ENCODE data around the gene NACA2.
"Not testable (repeated sequence)": the region's sequence is repeated elsewhere in the genome, so short reads cannot be mapped to it uniquely, and the experiment has no call there.

NACA2 gene

DNA sequence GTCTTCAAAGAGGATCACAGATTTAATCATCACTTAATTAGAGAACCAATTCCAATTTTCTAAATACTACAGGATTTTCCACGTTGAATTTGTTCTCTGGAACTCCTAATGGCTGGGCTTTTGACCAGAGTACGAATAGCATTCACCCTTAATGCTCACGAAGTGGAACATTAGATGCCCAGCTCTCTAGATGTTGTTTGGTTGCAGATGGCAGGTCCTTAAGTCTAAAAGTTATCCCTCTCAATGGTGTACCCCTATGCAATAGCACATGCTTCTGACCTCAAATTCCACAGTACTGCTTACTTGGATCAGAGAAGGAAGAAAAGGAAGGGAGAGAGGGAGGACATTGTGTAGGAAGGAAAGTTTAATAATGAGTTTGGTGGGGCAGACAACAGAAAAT is 8.6 kb upstream of the NACA2 start:
- H3K4me1 ChIP-seq (ENCODE audit: control insufficient read depth, insufficient read depth, low read length): peaks cover 11% of the 10 kb centered on the region
- H3K9ac ChIP-seq (ENCODE audit: low read length): no peak overlapping the region
- no peaks in the 10 kb centered on the region for H3K9me3 ChIP-seq (ENCODE audit: control insufficient read depth, low read length)
- no peak for DNase-seq (ENCODE audit: low read depth)
- peaks cover 54% of the 10 kb centered on the region for H3K27me3 ChIP-seq (replicated peaks; ENCODE audit: control insufficient read depth, insufficient read depth, low read length)
- no peaks in the 10 kb centered on the region for H3K36me3 ChIP-seq (ENCODE audit: control insufficient read depth, insufficient read depth, low read length, severe bottlenecking)
- no peak overlapping the region for H3K4me3 ChIP-seq (ENCODE audit: low read length)

DNA sequence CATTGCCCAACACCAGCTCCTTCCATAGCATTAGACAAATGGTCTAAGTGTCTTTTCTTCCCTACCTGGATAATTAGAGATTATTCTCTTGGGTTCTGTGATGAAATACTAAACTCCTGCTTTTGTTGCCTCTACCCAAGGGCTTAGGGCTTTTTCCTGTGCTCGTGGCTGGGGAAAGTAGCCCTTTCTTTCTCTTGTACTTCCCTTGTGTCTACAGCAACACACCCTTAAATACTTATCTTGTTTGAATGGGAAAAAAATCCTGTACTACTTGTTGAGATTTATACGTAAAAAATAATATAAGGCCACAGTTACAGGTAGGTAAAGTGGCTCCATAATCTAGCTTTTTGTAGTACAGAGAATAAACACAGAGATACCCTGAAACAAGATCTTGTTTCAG is 7.0 kb upstream of the NACA2 start:
- H3K4me3 ChIP-seq (ENCODE audit: low read length): no peak overlapping the region
- H3K36me3 ChIP-seq (ENCODE audit: control insufficient read depth, insufficient read depth, low read length, severe bottlenecking): no peaks in the 10 kb centered on the region
- H3K9me3 ChIP-seq (ENCODE audit: control insufficient read depth, low read length): no peaks in the 10 kb centered on the region
- peaks cover 66% of the 10 kb centered on the region for H3K27me3 ChIP-seq (replicated peaks; ENCODE audit: control insufficient read depth, insufficient read depth, low read length)
- no peak for DNase-seq (ENCODE audit: low read depth)
- peaks cover 11% of the 10 kb centered on the region for H3K4me1 ChIP-seq (ENCODE audit: control insufficient read depth, insufficient read depth, low read length)
- no peak overlapping the region for H3K9ac ChIP-seq (ENCODE audit: low read length)

DNA sequence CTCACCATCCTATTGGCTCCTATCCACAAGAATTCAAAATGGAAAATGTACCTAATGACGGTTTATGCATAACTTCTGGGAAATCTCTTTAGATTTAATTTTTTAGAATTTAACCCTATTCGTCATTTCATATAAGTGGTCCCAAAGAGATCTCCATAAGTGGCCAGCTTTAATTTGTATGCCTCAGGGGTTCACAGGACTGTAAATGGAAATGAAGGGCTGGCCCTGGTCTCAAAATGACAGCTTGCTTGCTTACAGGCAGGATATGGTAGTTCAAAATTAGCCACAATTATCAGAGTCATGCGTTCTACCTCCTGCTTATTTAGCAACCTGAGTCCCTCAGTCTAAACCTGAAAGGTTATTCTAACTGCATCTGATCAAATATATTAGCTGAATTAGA is 6.6 kb upstream of the NACA2 start:
- H3K27me3 ChIP-seq (replicated peaks; ENCODE audit: control insufficient read depth, insufficient read depth, low read length): peaks cover 69% of the 10 kb centered on the region
- H3K4me1 ChIP-seq (ENCODE audit: control insufficient read depth, insufficient read depth, low read length): peaks cover 11% of the 10 kb centered on the region
- H3K4me3 ChIP-seq (ENCODE audit: low read length): no peak overlapping the region
- no peaks in the 10 kb centered on the region for H3K9me3 ChIP-seq (ENCODE audit: control insufficient read depth, low read length)
- H3K36me3 ChIP-seq (ENCODE audit: control insufficient read depth, insufficient read depth, low read length, severe bottlenecking): no peaks in the 10 kb centered on the region
- H3K9ac ChIP-seq (ENCODE audit: low read length): no peak overlapping the region
- DNase-seq (ENCODE audit: low read depth): no peak

GRCh38 chr17:61595418-61596186 is 4.6 kb upstream of the NACA2 start:
- Histone ChIP-seq H3K36me3 (ENCODE audit: control insufficient read depth, insufficient read depth, low read length, severe bottlenecking) (no peaks in the 10 kb centered on the region), H3K9me3 (ENCODE audit: control insufficient read depth, low read length) (no peaks in the 10 kb centered on the region), H3K4me1 (ENCODE audit: control insufficient read depth, insufficient read depth, low read length) (peaks cover 11% of the 10 kb centered on the region), H3K9ac (ENCODE audit: low read length) (no peak overlapping the region), H3K4me3 (ENCODE audit: low read length) (peak overlapping the region; percentile 23), H3K27me3 (replicated peaks; ENCODE audit: control insufficient read depth, insufficient read depth, low read length) (peaks cover 84% of the 10 kb centered on the region)
- DNase-seq (ENCODE audit: low read depth): no peak

- no peak for DNase-seq (ENCODE audit: low read depth)
- Histone ChIP-seq H3K4me1 (ENCODE audit: control insufficient read depth, insufficient read depth, low read length) (peaks cover 11% of the 10 kb centered on the region), H3K4me3 (ENCODE audit: low read length) (no peak overlapping the region), H3K27me3 (replicated peaks; ENCODE audit: control insufficient read depth, insufficient read depth, low read length) (peaks cover 84% of the 10 kb centered on the region), H3K9ac (ENCODE audit: low read length) (no peak overlapping the region), H3K36me3 (ENCODE audit: control insufficient read depth, insufficient read depth, low read length, severe bottlenecking) (no peaks in the 10 kb centered on the region), H3K9me3 (ENCODE audit: control insufficient read depth, low read length) (no peaks in the 10 kb centered on the region)
These were observed 3.3 kb upstream of the NACA2 start for GRCh38 chr17:61594294-61594825.

- H3K27me3 ChIP-seq (replicated peaks; ENCODE audit: control insufficient read depth, insufficient read depth, low read length): peaks cover 82% of the 10 kb centered on the region
- H3K9ac ChIP-seq (ENCODE audit: low read length): no peak overlapping the region
- peaks cover 11% of the 10 kb centered on the region for H3K4me1 ChIP-seq (ENCODE audit: control insufficient read depth, insufficient read depth, low read length)
- no peaks in the 10 kb centered on the region for H3K36me3 ChIP-seq (ENCODE audit: control insufficient read depth, insufficient read depth, low read length, severe bottlenecking)
- no peak overlapping the region for H3K4me3 ChIP-seq (ENCODE audit: low read length)
- H3K9me3 ChIP-seq (ENCODE audit: control insufficient read depth, low read length): no peaks in the 10 kb centered on the region
- no peak for DNase-seq (ENCODE audit: low read depth)
These were observed 2.4 kb upstream of the NACA2 start for GRCh38 chr17:61593426-61593825.

- Histone ChIP-seq H3K36me3 (ENCODE audit: control insufficient read depth, insufficient read depth, low read length, severe bottlenecking) (no peaks in the 10 kb centered on the region), H3K9me3 (ENCODE audit: control insufficient read depth, low read length) (no peaks in the 10 kb centered on the region), H3K27me3 (replicated peaks; ENCODE audit: control insufficient read depth, insufficient read depth, low read length) (peaks cover 78% of the 10 kb centered on the region), H3K4me3 (ENCODE audit: low read length) (no peak overlapping the region), H3K4me1 (ENCODE audit: control insufficient read depth, insufficient read depth, low read length) (peaks cover 11% of the 10 kb centered on the region), H3K9ac (ENCODE audit: low read length) (no peak overlapping the region)
- DNase-seq (ENCODE audit: low read depth): no peak
These were observed 911 bp upstream of the NACA2 start for GRCh38 chr17:61591930-61592329.

DNA sequence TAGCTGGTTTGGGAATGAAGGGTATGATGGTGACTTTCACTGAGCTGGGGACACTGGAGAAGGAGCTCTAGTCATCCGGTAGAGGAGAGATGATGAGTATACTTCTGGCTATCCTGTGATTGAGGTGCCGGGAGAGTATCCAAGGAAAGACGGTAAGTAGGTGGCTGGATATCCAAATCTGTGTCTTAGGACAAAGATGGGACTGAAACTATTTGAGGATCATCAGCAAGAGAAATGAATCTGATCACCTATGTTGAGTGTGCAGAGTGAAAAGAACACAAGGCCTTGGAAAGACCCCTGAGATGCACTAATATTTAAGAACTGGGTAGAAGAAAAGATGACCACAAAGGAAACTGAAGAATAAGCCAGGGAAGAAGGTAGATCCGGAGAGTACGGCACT is 1.0 kb downstream of the NACA2 start:
- Histone ChIP-seq H3K4me3 (ENCODE audit: low read length) (no peak overlapping the region), H3K9ac (ENCODE audit: low read length) (no peak overlapping the region), H3K27me3 (replicated peaks; ENCODE audit: control insufficient read depth, insufficient read depth, low read length) (peaks cover 65% of the 10 kb centered on the region), H3K9me3 (ENCODE audit: control insufficient read depth, low read length) (no peaks in the 10 kb centered on the region), H3K36me3 (ENCODE audit: control insufficient read depth, insufficient read depth, low read length, severe bottlenecking) (no peaks in the 10 kb centered on the region), H3K4me1 (ENCODE audit: control insufficient read depth, insufficient read depth, low read length) (no peaks in the 10 kb centered on the region)
- no peak for DNase-seq (ENCODE audit: low read depth)

DNA sequence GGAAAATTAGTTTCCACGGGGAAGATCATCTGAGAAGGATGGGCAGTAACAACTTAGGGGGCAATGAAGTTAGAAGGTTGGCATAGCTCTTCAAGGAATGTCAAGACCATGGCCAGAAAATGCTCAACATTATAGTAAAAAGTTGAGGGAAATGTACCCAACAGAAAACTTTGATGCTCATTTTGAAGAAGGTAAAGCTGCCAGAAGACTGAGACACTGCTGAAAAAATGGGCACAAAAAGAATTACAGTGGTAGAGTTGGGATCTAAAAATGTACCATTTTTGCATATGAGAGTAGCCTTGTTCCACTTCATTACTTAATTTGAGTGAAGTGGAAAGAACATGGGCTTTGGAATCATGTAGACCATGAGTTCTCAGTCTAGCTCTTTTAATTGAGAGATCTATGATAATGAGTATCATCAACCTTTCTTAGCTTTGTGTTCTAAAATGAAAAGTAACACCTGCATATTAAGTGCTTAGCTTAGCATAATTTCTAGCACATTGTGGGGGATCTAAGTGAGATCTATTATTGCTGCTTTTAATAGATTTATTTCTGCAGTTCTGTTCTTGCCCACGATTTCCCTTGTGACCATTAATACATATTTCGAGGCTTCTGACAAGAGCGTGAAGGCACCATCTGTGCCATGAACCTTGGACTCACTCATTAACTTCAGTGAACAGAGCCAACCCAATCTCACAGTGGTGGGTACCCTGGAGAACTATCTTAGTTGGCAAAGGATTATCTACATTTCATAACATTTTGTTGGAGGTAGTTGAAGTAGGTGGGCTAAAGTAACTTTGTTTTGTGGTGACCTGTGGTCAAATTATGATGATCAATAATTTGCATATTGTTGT is 3.0 kb downstream of the NACA2 start:
- DNase-seq (ENCODE audit: low read depth): no peak
- Histone ChIP-seq H3K9ac (ENCODE audit: low read length) (no peak overlapping the region), H3K9me3 (ENCODE audit: control insufficient read depth, low read length) (no peaks in the 10 kb centered on the region), H3K36me3 (ENCODE audit: control insufficient read depth, insufficient read depth, low read length, severe bottlenecking) (no peaks in the 10 kb centered on the region), H3K4me1 (ENCODE audit: control insufficient read depth, insufficient read depth, low read length) (no peaks in the 10 kb centered on the region), H3K27me3 (replicated peaks; ENCODE audit: control insufficient read depth, insufficient read depth, low read length) (peaks cover 49% of the 10 kb centered on the region), H3K4me3 (ENCODE audit: low read length) (no peak overlapping the region)

GRCh38 chr17:61587242-61587641 is 3.8 kb downstream of the NACA2 start:
- H3K4me1 ChIP-seq (ENCODE audit: control insufficient read depth, insufficient read depth, low read length): no peaks in the 10 kb centered on the region
- no peak for DNase-seq (ENCODE audit: low read depth)
- no peak overlapping the region for H3K9ac ChIP-seq (ENCODE audit: low read length)
- no peaks in the 10 kb centered on the region for H3K9me3 ChIP-seq (ENCODE audit: control insufficient read depth, low read length)
- no peak overlapping the region for H3K4me3 ChIP-seq (ENCODE audit: low read length)
- peaks cover 43% of the 10 kb centered on the region for H3K27me3 ChIP-seq (replicated peaks; ENCODE audit: control insufficient read depth, insufficient read depth, low read length)
- no peaks in the 10 kb centered on the region for H3K36me3 ChIP-seq (ENCODE audit: control insufficient read depth, insufficient read depth, low read length, severe bottlenecking)

GRCh38 chr17:61586622-61587021 is 4.4 kb downstream of the NACA2 start:
- not testable (repeated sequence) for H3K36me3 ChIP-seq (ENCODE audit: control insufficient read depth, insufficient read depth, low read length, severe bottlenecking); H3K4me3 ChIP-seq (ENCODE audit: low read length); H3K9me3 ChIP-seq (ENCODE audit: control insufficient read depth, low read length); DNase-seq (ENCODE audit: low read depth); H3K9ac ChIP-seq (ENCODE audit: low read length); H3K4me1 ChIP-seq (ENCODE audit: control insufficient read depth, insufficient read depth, low read length)
- H3K27me3 ChIP-seq (replicated peaks; ENCODE audit: control insufficient read depth, insufficient read depth, low read length): peaks cover 38% of the 10 kb centered on the region
